Loucy (cell line): ENCODE measurements around the gene SPECC1.

Source experiments
- H2AFZ ChIP-seq: fragments of 200-600 bp; sonication (generic); 2 replicates; pipeline ENCODE4 v1.6.0; 2016; ENCODE audit warnings: antibody characterized with exemption, mild to moderate bottlenecking, low read length, moderate library complexity
- H3F3A ChIP-seq: fragments of 200-600 bp; 2 replicates; pipeline ENCODE4 v1.6.0; 2016; ENCODE audit warnings: antibody characterized with exemption, low read depth, mild to moderate bottlenecking
- H3K27me3 ChIP-seq: fragments of 200-600 bp; sonication (generic); 2 replicates; pipeline ENCODE4 v1.6.1; 2014; ENCODE audit warnings: low read length, mild to moderate bottlenecking; ENCODE audit not compliant: insufficient read depth, poor library complexity, severe bottlenecking
- H3K36me3 ChIP-seq: fragments of 200-600 bp; sonication (generic); 2 replicates; pipeline ENCODE4 v1.6.1; 2016; ENCODE audit warnings: low read length; ENCODE audit not compliant: insufficient read depth
- H3K4me1 ChIP-seq: fragments of 200-600 bp; sonication (generic); 2 replicates; pipeline ENCODE4 v1.5.1; 2014; ENCODE audit warnings: low read length, mild to moderate bottlenecking; ENCODE audit not compliant: insufficient read depth, poor library complexity, severe bottlenecking
- H3K4me2 ChIP-seq: fragments of 200-600 bp; sonication (generic); 2 replicates; pipeline ENCODE4 v1.6.0; 2014; ENCODE audit warnings: antibody characterized with exemption, low read length, low read depth, mild to moderate bottlenecking; ENCODE audit not compliant: poor library complexity, severe bottlenecking
- H3K4me3 ChIP-seq: fragments of 200-600 bp; sonication (generic); 2 replicates; pipeline ENCODE4 v1.5.1; 2014; ENCODE audit warnings: low read length, mild to moderate bottlenecking, mixed read lengths; ENCODE audit not compliant: poor library complexity, severe bottlenecking
- H3K79me2 ChIP-seq: fragments of 200-600 bp; sonication (generic); 2 replicates; pipeline ENCODE4 v1.6.1; 2014; ENCODE audit warnings: low read length; ENCODE audit not compliant: insufficient read depth
- H3K9ac ChIP-seq: fragments of 200-600 bp; sonication (generic); 2 replicates; pipeline ENCODE4 v1.6.0; 2014; ENCODE audit warnings: mild to moderate bottlenecking, low read depth, low read length, moderate library complexity; ENCODE audit not compliant: poor library complexity, severe bottlenecking
- H3K9me2 ChIP-seq: fragments of 200-600 bp; sonication (generic); replicated peaks from 2 replicates; pipeline ENCODE4 v1.6.1; 2016; ENCODE audit warnings: low read depth, low read length, mixed read lengths
- H3K9me3 ChIP-seq: fragments of 200-600 bp; sonication (generic); 2 replicates; pipeline ENCODE4 v1.6.1; 2014; ENCODE audit warnings: mild to moderate bottlenecking, antibody characterized with exemption, low read length, low read depth; ENCODE audit not compliant: insufficient read depth
- H4K20me1 ChIP-seq: fragments of 200-600 bp; sonication (generic); 2 replicates; pipeline ENCODE4 v1.6.0; 2014; ENCODE audit warnings: antibody characterized with exemption, low read length, mild to moderate bottlenecking; ENCODE audit not compliant: insufficient read depth, poor library complexity, severe bottlenecking
- EZH2phosphoT487 ChIP-seq: fragments of 200-600 bp; IDR thresholded peaks from 2 replicates; pipeline ENCODE4 v1.6.1; 2018; ENCODE audit warnings: antibody characterized with exemption, mild to moderate bottlenecking, moderate library complexity, borderline replicate concordance
- TF ChIP-seq, protein P1 (sequence below): fragments of 200-600 bp; sonication (generic); conservative IDR thresholded peaks from 2 replicates; pipeline ENCODE4 v1.5.1; 2014; ENCODE audit warnings: mild to moderate bottlenecking, antibody characterized with exemption, low read length

Gene SPECC1

DNA sequence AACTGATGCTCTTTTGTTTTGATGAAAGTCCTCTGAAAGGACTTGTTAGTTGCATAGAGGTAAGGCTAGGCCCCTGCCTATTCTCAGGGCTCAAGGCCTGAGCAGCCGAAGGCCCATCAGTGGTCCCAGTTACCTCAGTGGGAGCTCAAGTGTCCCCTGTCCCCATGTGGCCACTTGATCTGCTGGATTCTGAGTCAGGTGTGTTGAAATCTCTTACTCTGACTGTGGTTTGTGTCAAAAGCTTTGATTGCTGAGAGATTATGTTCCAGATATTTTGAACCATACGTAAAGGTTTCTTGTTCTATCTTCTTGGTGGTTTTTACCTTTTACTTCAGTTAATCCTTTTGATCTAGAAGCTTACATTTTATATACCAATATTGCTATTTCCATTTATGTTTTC lies 266.5 kb downstream of the SPECC1 start:
- no peak overlapping the region for H3K4me3 ChIP-seq

DNA sequence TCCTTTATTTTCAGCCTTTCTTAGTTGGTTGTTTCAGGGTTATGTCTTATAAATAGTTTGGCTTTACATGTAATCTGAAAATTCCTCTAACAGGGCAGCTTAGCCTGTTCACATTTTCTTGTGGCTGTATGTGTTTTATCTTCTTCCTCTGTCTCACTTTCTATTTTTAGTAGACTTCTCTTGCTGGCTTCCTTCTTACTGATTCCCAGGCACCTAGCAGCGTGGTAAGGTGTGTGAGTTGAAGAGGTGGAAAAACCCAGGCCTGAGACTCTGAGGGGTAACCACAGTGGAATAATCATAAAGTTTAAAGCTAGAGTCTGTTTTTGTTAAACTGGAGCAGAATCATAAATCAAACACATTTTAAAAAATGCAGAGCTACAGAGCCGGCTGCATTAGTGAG lies 267.3 kb downstream of the SPECC1 start:
- H3K4me3 ChIP-seq = no peak overlapping the region
- H3K9ac ChIP-seq = peak overlapping the region; percentile 6
- peak overlapping the region; percentile 20 for H3K4me2 ChIP-seq

More for the DNA sequence above, 266.5 kb downstream of the SPECC1 start:
- H3K9me3 ChIP-seq = no peaks in the 10 kb centered on the region
- no peaks in the 10 kb centered on the region for H3K36me3 ChIP-seq
- no peaks in the 10 kb centered on the region for H3F3A ChIP-seq
- no peaks in the 10 kb centered on the region for H4K20me1 ChIP-seq
- H3K9ac ChIP-seq = no peak overlapping the region
- no peaks in the 10 kb centered on the region for H3K9me2 ChIP-seq
- H3K79me2 ChIP-seq = no peaks in the 10 kb centered on the region
- H3K4me2 ChIP-seq = no peak overlapping the region
- no peaks in the 10 kb centered on the region for H3K27me3 ChIP-seq
- H3K4me1 ChIP-seq = peaks cover 47% of the 10 kb centered on the region
- no peak overlapping the region for H2AFZ ChIP-seq
- TF ChIP-seq EZH2phosphoT487 = no peak
- TF ChIP-seq, protein P1, sequence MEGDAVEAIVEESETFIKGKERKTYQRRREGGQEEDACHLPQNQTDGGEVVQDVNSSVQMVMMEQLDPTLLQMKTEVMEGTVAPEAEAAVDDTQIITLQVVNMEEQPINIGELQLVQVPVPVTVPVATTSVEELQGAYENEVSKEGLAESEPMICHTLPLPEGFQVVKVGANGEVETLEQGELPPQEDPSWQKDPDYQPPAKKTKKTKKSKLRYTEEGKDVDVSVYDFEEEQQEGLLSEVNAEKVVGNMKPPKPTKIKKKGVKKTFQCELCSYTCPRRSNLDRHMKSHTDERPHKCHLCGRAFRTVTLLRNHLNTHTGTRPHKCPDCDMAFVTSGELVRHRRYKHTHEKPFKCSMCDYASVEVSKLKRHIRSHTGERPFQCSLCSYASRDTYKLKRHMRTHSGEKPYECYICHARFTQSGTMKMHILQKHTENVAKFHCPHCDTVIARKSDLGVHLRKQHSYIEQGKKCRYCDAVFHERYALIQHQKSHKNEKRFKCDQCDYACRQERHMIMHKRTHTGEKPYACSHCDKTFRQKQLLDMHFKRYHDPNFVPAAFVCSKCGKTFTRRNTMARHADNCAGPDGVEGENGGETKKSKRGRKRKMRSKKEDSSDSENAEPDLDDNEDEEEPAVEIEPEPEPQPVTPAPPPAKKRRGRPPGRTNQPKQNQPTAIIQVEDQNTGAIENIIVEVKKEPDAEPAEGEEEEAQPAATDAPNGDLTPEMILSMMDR = no peak

DNA sequence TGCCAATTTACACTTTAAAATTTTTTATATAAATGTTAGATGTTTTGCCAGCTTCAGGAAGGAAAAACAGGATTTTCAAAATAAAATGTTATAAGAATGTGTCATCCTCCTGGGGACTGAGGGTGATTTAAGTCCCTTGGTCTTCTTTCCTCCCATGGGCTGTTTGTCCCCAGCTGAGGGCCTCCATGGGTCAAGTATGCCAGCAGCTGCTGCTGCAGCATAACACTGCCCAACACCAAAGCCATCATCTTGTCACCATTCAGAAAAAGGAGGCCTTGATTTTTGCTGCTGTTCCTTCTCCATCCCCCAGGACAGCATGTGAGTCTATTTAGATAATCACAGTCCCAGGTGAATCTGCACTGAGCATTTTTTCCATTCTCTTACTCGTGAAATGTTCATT lies 269.6 kb downstream of the SPECC1 start:
- Histone ChIP-seq H3K36me3 (no peaks in the 10 kb centered on the region), H2AFZ (no peak overlapping the region), H4K20me1 (no peaks in the 10 kb centered on the region), H3K9me2 (no peaks in the 10 kb centered on the region), H3K4me1 (peaks cover 24% of the 10 kb centered on the region), H3K27me3 (no peaks in the 10 kb centered on the region), H3F3A (no peaks in the 10 kb centered on the region), H3K9ac (no peak overlapping the region), H3K9me3 (no peaks in the 10 kb centered on the region), H3K4me2 (no peak overlapping the region), H3K4me3 (no peak overlapping the region), H3K79me2 (no peaks in the 10 kb centered on the region)
- TF ChIP-seq EZH2phosphoT487 = no peak
- TF ChIP-seq, protein P1 = no peak

More for the DNA sequence above, 267.3 kb downstream of the SPECC1 start:
- Histone ChIP-seq H3K27me3 (no peaks in the 10 kb centered on the region), H3K36me3 (no peaks in the 10 kb centered on the region), H3K9me2 (no peaks in the 10 kb centered on the region), H4K20me1 (no peaks in the 10 kb centered on the region), H3F3A (no peaks in the 10 kb centered on the region), H3K79me2 (no peaks in the 10 kb centered on the region), H3K4me1 (peaks cover 39% of the 10 kb centered on the region), H2AFZ (no peak overlapping the region), H3K9me3 (no peaks in the 10 kb centered on the region)
- no peak for TF ChIP-seq EZH2phosphoT487
- TF ChIP-seq, protein P1 = no peak
